ENCODE data around the gene SPAG16.

Gene SPAG16

DNA sequence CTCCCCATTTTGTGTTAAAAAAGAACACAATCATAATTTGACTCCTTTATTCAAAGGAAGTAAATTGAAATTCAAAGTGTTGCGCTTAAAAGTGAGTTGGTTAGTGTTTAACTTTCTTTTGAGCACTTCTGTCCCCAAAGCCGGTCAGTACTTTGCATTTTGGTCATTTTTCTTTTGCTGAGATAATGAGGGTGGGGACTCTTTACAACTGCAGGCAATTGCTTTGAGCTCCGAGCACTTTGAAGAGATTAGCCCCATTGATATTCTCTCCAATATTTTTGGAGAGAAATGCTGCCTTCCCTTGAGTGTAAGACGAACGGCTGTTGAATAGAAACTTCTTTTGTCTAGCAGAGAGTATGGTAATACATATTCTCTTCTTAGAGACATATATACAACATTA, 885.0 kb downstream of the SPAG16 start:
- Histone ChIP-seq H3K4me3 (ENCODE audit: insufficient read depth, low read length, poor library complexity, severe bottlenecking) (no peak overlapping the region), H3K36me3 (ENCODE audit: low read length) (no peaks in the 10 kb centered on the region), H4K20me1 (ENCODE audit: low read depth, low read length) (no peaks in the 10 kb centered on the region), H3K9me2 (replicated peaks; ENCODE audit: insufficient read depth, low read length) (no peaks in the 10 kb centered on the region), H3K79me2 (ENCODE audit: insufficient read depth, low read length) (no peaks in the 10 kb centered on the region), H3K27me3 (ENCODE audit: low read length) (no peaks in the 10 kb centered on the region), H3K4me2 (ENCODE audit: low read depth, low read length, poor library complexity, severe bottlenecking) (no peak overlapping the region), H3F3A (ENCODE audit: insufficient read depth) (no peaks in the 10 kb centered on the region), H3K9me3 (ENCODE audit: insufficient read depth, low read length) (no peaks in the 10 kb centered on the region), H2AFZ (ENCODE audit: low read depth, low read length, severe bottlenecking) (no peak overlapping the region), H3K9ac (ENCODE audit: low read length) (no peak overlapping the region), H3K27ac (ENCODE audit: low read depth, low read length) (no peak overlapping the region)
- TF ChIP-seq, protein P1, sequence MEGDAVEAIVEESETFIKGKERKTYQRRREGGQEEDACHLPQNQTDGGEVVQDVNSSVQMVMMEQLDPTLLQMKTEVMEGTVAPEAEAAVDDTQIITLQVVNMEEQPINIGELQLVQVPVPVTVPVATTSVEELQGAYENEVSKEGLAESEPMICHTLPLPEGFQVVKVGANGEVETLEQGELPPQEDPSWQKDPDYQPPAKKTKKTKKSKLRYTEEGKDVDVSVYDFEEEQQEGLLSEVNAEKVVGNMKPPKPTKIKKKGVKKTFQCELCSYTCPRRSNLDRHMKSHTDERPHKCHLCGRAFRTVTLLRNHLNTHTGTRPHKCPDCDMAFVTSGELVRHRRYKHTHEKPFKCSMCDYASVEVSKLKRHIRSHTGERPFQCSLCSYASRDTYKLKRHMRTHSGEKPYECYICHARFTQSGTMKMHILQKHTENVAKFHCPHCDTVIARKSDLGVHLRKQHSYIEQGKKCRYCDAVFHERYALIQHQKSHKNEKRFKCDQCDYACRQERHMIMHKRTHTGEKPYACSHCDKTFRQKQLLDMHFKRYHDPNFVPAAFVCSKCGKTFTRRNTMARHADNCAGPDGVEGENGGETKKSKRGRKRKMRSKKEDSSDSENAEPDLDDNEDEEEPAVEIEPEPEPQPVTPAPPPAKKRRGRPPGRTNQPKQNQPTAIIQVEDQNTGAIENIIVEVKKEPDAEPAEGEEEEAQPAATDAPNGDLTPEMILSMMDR (IDR thresholded peaks at IDR 0.05; ENCODE audit: insufficient read depth, low read length, poor library complexity, severe bottlenecking), result no peak
- no peak for TF ChIP-seq EZH2phosphoT487 (conservative IDR thresholded peaks at IDR 0.05; ENCODE audit: low read length)

DNA sequence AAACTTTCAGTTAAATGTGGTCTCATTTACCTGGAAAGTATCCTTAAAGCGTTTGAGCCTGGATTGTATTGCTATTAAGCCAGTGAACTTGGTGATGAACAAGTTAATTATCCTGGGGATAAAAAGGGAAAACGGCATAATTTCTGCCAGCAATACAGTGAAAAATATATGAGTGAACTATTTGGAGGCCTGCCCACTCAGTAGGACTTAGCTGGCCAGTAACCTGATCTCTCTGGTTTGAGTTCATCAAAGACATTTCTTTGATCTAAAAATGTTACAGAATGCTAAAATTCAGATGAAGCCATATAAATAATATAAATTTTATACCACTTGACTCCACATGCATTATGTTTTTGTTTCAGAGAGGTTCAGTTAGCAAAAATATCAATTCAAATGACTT, 885.5 kb downstream of the SPAG16 start:
- H2AFZ ChIP-seq (ENCODE audit: low read depth, low read length, severe bottlenecking), result no peak overlapping the region
- H3K27ac ChIP-seq (ENCODE audit: low read depth, low read length), result no peak overlapping the region
- H3F3A ChIP-seq (ENCODE audit: insufficient read depth), result no peaks in the 10 kb centered on the region
- no peaks in the 10 kb centered on the region for H4K20me1 ChIP-seq (ENCODE audit: low read depth, low read length)
- H3K36me3 ChIP-seq (ENCODE audit: low read length), result no peaks in the 10 kb centered on the region
- H3K9ac ChIP-seq (ENCODE audit: low read length), result no peak overlapping the region
- TF ChIP-seq, protein P1 (IDR thresholded peaks at IDR 0.05; ENCODE audit: insufficient read depth, low read length, poor library complexity, severe bottlenecking), result no peak
- TF ChIP-seq EZH2phosphoT487 (conservative IDR thresholded peaks at IDR 0.05; ENCODE audit: low read length), result no peak
- no peaks in the 10 kb centered on the region for H3K9me3 ChIP-seq (ENCODE audit: insufficient read depth, low read length)
- no peaks in the 10 kb centered on the region for H3K27me3 ChIP-seq (ENCODE audit: low read length)
- no peaks in the 10 kb centered on the region for H3K9me2 ChIP-seq (replicated peaks; ENCODE audit: insufficient read depth, low read length)
- no peaks in the 10 kb centered on the region for H3K79me2 ChIP-seq (ENCODE audit: insufficient read depth, low read length)
- H3K4me3 ChIP-seq (ENCODE audit: insufficient read depth, low read length, poor library complexity, severe bottlenecking), result no peak overlapping the region
- H3K4me2 ChIP-seq (ENCODE audit: low read depth, low read length, poor library complexity, severe bottlenecking), result no peak overlapping the region

DNA sequence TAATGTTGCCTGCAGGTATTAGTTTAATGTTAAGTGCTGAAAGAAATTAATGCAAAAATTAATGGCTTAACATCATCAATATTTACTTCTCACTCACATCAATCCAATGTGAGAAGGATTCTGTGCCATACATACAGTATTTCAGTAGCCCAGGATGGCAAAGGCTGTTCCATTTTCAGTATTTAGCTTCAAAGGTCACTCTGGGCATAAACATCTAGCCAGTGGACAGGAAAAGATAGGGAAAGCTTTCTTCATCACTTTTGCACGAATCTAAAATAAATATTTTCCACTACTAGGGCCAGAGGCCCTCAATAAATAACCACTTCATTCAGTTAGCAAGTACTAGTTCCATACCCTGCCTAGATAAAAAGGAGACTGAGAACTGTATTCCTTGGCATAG, 890.3 kb downstream of the SPAG16 start:
- Histone ChIP-seq H3K4me2 (ENCODE audit: low read depth, low read length, poor library complexity, severe bottlenecking) (no peak overlapping the region), H3K9me2 (replicated peaks; ENCODE audit: insufficient read depth, low read length) (no peaks in the 10 kb centered on the region), H2AFZ (ENCODE audit: low read depth, low read length, severe bottlenecking) (no peak overlapping the region), H3K9ac (ENCODE audit: low read length) (no peak overlapping the region), H3F3A (ENCODE audit: insufficient read depth) (no peaks in the 10 kb centered on the region), H3K79me2 (ENCODE audit: insufficient read depth, low read length) (no peaks in the 10 kb centered on the region), H3K27me3 (ENCODE audit: low read length) (no peaks in the 10 kb centered on the region), H3K9me3 (ENCODE audit: insufficient read depth, low read length) (no peaks in the 10 kb centered on the region), H4K20me1 (ENCODE audit: low read depth, low read length) (no peaks in the 10 kb centered on the region), H3K4me3 (ENCODE audit: insufficient read depth, low read length, poor library complexity, severe bottlenecking) (no peak overlapping the region), H3K27ac (ENCODE audit: low read depth, low read length) (no peak overlapping the region), H3K36me3 (ENCODE audit: low read length) (no peaks in the 10 kb centered on the region)
- TF ChIP-seq, protein P1 (IDR thresholded peaks at IDR 0.05; ENCODE audit: insufficient read depth, low read length, poor library complexity, severe bottlenecking), result no peak
- no peak for TF ChIP-seq EZH2phosphoT487 (conservative IDR thresholded peaks at IDR 0.05; ENCODE audit: low read length)
